ENCODE measurements around the gene NCOA7.
"Not testable (repeated sequence)": the region's sequence is repeated elsewhere in the genome, so short reads cannot be mapped to it uniquely, and the experiment has no call there.

GRCh38 chr6:125950716-125951115 is 160.0 kb downstream of the NCOA7 start:
- TF ChIP-seq EP300, CTCF (IDR thresholded peaks at IDR 0.05): not testable (repeated sequence)
